CD4-positive, alpha-beta T cell treated with Interleukin-15 for 4 hours (primary cell): ENCODE data around the gene RIPK4.

Experiments used
- DNase-seq: peaks from one replicate; pipeline ENCODE4 v3.0.0-alpha.2; 2020; ENCODE audit warnings: low spot score

The RIPK4 gene

DNA sequence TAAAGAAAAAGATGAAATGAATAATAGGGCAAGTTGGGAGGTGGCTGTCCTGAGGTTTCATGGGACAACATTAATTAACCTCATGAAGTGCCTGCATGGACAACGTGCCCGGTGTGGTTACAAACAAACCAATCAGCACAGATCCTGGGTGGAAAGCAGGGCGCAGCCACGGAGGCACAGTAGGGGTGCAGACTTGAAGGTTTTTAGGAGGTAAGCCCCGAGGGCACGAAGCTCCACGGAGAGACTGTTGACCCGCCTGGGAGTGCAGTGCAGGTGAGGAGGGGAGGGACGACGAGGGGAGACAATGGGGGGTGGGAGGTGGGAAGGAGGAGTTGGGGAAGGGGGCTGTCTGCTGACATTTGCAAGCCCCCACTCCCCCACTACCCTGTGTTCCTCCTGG is 2.3 kb upstream of the RIPK4 start:
- no peak for DNase-seq

DNA sequence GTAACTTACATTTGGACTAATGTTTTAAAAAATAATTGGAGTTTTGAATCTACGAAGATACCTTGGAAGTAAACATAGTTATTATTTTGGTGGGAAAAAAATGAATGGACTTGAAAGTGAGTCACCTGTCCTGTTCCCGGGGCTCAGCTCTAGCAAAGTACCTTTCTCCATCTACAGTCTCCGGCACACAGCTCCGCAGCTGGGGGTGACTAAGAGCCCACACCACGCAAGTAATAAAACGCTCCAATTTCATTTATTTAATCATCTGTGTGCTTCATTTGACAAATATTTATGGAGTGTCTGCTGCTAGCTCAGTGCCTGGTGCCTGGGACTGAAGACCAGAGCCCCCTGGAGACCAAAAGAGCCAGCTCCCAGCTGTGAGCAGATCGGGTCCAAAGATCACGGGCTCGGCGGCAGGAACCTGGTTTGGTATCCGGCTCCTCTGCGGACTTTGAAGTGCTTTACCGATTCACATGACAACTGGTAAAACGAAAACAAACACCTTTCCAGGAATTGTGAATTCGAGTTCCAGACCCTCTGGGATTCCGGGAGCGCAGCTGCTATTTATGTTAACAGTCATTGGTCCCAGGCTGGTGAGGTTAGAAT is 1.7 kb upstream of the RIPK4 start:
- peak; percentile 17 for DNase-seq

DNA sequence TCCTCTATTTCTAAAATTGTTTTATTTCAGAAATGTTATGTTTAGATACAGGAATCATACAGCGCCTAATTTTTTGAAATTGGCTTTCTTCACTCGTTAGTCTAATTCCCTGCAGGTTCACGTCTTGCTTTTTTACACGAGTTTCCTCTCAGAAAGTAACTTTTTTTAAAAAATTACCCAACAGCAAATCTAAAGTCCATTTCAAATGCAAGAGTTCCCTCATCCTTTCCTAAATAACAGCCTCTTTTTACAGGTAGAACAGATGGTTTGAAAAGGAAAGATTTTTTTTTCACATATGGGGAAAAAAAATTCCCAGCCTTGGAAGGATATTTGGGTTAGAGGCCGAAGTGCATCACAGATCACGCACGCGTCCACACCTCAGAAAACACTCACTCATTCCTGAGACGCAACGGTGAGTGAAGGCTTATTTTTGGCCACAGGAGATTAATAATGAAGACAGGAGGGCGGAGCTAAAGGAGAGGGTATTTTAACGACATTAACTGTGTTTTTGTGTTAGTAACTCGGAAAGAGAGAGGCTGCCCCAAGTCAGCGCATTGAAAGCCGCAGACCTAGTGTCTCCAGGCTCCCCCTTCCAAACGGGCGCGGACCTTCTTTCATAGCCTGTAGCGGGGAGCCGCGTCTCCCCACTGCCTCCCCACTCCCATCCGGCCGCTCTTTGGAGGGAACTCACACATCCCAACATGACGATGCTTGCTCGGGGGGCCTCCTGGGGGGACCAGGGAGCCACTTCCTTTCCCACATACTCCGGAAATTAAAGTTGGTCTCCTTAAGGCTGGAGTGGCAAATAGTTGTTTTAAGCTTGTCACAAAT is 969 bp upstream of the RIPK4 start:
- DNase-seq: no peak

DNA sequence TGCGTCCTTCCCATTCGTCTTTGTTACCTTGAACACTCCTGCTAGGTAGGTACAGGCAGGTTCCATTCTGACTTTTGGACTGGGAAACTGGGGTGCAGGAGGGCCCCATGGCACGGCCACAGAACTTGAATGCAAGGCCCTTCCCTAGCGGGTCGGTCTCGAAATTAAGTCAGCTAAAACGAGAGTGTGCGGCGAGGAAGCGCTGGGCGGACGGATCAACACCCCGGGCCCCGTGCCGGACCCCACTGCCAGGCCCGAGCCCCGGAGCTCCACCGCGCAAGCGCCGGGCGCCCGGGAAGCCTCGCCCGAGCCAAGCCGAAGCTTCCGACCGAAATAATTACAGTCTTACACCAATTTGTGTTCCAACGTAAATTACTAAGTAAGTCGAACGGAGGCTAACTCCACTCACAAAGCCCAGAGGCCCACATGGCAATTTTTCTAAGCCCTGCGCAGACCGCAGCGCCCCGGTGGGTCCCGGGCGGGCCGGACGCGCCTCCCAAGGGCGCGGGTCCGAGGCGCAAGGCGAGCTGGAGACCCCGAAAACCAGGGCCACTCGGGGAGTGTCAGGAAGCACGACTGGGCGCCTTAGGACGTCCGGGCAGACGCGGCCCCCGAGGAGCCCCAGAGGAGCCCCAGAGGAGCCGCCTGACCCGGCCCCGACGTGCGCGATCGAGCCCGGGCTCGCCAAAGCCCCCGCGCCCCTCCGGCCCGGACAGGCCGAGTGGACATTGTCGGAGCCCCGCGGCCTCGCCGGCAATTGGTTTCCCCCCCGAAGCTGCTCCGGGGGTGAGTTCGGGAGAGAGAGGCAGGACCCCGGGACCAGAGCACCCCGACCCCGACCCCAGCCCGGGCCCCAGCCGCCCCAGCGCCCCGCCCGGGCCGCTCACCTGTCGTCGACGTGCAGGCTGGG is 624 bp downstream of the RIPK4 start:
- DNase-seq: no peak

DNA sequence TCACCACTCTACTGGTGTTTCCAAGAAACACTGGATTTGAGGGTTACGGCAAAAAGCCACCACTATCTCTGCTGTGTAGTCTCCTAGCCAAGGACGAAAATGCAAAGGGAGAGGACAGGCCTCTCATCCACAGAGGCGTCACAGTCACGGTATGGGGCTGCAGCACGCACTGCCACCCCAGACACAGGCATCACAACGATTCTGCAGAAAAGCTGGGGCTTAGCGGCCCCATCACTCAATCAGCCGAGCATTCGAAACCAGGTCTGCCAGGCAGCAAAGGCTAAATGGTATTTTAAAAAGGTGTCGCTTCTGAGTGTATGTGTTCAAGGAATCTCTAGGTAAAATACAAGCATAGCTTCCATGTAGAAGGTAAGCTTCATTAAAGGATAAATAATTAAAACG is 1.4 kb downstream of the RIPK4 start:
- no peak for DNase-seq

DNA sequence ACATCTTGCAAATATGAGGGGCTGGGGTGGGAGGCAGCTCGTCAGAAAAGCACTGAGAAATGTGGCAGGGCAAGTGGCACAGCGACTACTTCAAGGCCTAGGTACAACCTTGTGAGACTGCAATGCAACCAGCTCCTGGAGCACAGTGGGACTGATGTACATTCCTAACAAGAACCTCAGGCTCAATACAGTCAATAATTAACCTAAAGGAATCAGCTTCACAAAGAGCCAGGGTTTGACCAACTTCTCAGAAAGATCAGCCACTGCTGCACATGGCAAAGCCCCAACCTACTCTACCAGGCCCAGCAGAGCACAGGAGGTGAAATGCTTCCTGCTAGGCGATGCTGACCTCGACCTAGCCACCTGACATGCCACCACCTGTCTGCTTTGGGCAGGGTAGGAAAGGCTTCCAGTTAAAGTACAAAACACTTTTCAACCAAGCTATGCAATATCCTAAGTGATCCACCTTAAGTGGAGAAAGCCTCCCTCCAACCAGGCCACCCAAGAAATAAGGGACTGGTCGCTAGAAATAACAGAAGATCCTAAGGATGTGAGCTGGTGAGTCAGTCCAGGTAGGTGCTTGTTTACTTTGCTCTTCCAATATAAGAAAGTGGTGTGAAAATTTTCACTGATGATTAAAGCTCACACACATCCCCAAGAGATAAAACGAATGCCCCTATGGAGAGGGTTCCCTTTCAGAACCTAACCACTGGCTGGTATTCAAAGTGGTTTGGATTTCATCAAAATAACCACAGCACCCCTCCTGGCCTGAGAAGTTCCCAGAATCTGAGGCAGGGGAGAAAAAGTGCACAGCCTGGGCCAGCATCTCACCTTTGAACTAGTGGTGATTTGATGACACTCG is 2.1 kb downstream of the RIPK4 start:
- DNase-seq: no peak

DNA sequence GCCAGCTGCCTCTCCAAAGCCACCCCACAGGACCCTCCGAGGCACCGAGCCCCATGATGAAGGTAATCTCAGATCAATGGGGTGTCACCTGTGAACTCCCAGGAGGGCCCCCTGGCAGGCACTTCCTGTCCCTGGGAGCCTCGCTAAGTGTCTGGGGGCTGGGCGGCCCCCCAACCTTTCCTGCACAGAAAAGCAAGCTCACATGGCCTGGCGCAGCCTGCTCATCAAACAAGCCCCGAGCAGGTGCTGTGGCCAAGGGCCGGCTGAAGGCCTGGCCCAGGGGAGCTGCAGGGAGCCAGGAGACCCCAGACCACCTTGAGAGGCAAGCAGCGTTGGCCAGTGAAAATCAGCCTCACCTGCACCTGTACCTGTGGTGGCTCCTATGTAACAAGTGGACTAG is 2.9 kb downstream of the RIPK4 start:
- no peak for DNase-seq

DNA sequence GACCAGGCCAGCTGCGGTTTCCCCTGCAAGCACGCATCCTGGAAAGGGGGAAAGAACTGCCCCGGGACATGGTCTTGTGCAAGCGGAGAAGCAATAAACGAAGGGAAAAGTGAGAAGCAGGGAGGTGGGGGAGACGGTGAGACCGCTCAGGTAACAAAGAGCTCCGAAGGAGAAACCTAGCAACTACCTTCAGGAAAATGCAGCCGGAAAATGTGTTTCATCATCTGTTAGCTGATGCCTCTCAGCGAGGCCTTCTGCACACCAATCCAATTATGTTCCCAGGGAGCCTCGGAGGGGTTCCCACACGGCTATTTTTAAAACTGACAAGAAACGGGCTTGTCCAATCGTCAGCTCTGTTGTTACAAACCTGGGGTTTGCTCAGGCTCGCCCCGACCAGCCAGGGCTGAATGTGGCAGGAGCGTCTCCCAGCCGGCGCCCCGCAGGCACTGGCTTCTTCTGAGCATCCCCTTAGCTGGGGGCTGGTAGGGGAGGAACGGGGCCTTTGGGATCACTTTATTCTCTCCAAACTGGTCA is 3.4 kb downstream of the RIPK4 start:
- DNase-seq: no peak

DNA sequence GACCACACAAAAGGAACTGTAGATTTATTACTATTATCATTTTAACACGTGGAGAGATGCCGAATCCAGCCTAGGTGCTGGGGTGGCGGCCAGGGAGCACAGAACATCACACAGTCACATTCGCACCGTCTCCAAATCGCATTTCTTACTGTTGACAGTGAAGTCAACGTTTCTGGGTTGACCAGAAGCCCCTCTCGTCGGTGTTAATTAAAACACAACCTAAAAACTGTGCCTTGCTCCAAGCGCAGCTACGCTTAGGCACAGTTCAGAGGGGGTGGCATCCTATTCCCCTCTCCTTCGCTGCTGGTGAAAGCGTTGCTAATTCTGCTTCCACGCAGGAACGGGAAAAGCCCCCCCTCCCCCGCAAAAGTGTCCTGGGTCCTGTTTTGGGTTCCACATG is 4.1 kb downstream of the RIPK4 start:
- no peak for DNase-seq

DNA sequence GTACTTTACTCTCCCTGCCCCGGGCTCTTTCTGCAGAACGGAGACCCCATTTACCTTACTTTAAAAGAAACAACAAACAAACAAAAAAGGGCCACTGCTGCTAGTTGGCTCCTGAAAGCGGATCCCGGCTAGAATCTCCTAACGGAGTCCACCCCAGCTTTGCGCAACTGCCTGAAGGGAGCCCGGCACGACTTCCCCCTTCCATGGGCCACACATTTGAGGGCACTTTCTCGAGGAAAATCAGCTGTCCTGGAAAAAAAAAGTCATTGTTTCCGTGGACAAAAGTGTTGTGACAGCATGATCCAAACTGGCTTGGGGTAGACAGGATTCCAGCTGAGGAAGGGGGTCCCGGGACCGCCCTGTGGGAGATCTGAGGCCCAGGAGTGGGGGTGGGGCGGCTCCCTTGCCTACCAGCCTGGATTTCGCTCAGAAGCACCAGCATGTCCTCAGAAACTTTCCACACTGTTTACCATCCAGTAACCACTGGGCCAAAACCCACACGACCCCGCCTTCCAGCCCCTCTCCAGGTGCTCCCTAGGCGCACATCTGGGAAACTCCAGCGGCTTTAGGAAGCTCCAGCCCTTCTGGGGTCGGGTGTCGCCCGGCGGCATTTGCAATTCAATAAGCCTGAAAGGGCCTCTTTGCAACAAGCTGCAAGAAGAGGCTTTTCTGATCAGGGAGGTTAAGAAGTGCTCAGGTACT is 4.8 kb downstream of the RIPK4 start:
- DNase-seq: no peak

DNA sequence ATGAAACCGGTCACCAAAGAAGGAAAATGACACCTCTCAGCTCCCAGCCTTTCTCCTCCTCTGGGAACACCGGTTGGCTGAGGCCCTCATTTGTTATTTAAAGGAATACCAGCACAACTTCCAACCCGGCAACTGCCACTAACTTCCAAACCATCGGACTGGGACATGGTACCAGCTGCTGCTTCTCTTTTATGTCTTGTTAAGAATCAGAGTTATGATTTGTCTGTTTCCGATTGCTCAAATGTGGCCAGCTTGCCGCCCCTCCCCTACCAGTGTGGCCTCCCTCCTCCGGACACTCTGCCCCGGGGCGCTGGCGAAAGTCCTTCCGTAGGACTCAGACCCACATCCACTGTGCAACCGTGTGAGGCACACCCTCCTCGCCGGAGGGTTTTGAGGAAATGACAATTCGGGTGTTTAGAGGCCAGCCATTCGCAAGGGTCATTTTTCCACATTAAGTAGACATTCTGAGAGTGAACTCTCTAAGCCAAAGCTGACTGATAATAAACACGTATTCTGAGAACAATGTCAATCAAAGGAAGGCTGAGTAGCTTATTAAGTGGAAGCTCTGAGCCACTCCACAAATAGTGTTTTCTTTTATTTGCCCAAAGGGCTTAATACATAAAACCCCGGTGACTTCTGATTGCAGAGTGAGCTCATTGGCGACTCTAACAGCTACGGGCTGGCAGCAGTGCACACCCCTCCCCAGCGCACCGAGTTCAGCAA is 5.5 kb downstream of the RIPK4 start:
- DNase-seq: no peak

DNA sequence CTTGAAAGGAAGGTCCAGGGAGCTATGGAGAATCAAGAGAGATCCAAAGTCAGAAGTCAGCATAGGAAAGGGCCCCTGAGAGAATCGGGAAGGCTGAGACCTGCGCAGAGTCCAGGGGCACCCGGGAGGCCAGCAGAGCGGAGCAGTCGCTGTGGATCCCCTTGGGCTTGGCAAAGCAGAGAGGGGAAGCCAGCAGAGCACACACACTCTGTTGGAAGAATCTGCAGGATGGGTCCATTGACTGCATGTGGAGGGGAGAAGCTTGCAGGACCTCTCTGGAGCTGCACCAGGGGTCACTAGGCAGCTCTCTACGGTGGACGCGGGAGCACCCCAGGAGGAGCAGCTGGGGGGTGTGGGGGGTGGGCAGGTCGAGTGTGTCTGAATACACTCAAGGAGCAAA is 6.4 kb downstream of the RIPK4 start:
- DNase-seq: no peak

DNA sequence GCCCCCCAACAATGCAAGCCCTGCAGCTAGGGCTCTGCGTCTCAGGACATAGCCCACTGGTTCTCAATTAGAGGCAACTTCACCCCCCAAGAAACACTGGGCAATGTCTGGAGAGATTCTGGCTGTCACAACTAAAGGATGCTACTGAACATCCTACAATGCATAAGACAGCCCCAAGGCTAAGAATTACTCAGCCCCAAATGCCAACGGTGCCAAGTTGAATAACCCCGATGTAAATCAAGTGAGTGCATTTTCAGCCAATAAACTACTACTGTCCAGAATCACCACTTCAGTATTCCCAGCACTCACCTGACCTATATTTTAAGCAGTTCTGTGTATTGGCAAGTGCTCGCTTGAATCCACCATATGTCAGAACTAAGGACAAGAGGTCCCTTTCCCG is 6.9 kb downstream of the RIPK4 start:
- no peak for DNase-seq

DNA sequence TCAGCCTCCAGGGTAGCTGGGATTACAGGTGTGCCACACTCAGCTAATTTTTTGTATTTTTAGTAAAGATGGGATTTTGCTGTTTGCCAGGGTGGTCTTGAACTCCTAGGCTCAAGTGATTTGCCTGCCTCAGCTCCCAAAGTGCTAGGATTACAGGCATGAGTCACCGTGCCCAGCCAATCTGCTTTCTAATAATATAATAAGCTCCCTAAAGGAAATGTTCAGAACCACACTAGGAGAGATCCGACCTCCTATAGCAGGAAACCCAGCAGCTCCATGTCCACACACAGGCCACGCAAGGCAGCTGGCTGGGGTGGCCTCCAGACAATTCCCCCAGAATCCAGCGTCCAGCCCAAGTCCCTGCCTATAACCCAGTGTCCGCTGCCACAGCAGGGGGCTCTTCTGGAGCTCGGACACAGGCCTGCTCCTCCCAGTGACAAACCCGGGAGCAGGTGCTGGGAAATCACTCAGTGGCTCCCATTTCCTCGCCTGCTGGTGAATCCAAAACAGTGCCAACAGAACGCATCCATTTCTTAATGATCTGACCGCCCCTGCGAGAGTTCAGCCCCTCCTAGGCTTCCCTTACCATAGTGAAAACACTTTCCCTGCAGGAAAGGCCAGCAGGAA is 7.5 kb downstream of the RIPK4 start:
- no peak for DNase-seq

DNA sequence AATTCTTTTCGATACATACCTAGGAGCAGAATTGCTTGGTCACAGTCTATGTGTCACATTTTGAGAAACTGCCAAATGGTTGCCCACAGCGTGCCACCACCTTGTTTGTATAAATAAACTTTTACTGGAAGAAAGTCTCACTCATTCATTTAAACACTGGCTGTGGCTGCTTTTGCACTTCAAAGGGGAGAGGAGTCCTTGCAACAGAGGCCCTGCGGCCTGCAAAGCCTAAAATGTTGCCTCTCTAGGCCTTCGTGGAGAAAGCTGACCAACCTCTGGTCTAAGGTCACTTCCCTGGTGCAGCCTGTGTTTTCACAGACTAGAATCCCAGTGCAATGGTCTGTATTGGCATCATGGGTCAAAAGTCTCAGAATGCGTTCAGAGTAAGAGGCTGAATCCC is 8.3 kb downstream of the RIPK4 start:
- DNase-seq: no peak

DNA sequence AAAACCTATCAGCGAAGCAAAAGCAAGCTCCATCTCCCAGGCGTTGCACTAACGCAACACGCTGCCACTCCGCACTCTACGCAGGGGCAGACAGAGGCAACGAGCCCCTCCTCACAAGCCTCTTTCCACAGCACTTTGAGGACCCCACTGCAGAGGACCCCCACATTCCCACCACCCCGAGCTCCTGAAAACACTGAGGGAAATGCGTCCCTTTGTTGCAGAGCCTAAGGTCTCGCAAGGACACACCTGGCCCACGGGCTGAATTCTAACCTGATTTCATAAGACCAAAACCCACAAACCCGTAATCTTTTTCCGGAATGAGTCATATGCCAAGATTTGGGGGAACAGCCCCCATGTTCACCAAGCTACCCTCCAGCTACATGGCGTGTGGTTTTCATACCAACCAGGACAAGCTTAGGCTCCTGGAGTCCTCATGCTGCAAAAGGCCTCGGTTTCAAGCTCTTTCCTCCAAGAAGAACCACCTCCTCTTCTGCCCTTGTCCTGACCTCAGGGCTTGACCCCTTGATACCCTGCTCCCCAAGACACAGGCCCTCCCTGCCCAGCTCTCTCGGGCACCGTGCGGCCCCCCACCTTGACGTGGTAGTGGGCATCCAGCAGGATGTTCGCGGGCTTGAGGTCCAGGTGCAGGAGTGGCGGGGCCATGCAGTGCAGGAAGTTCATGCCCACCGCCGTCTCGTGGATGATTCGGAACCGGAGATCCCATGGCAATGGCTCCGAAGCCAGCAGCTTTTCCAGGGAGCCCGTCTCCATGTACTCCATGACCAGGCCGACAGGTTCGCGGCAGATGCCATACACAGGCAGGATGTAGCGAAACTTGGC is 10.7 kb downstream of the RIPK4 start:
- DNase-seq: no peak

DNA sequence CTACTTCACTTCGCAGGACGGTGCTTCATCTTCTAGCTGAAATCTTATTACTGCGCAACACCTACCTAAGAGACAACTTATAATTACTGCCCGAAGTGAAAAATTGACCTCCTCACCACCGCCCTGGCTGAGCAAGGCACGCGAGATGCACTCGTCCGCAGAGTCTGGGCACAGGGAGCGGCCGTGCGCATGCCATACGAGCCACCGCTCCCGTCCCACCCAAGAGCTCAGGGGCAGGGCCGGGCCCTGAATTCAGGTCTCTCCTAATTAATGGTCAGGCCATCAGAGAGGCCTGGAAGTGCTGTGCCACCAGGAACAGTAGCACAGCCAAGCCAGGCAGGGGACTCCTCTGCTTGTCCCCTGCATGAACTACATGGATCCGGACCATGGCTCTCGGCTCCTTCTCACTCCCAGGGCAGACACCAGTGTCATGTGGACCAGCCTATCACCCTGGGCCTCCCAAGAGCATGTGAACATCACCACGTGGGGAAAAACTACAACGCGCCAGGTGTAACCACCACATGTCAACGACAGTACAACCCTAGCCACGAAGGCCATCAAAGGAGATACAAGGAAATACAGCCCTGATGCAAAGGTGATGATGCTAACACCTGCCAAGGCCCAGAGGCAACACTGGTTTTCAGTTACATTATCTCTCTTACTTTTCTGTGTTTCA is 11.5 kb downstream of the RIPK4 start:
- no peak for DNase-seq

DNA sequence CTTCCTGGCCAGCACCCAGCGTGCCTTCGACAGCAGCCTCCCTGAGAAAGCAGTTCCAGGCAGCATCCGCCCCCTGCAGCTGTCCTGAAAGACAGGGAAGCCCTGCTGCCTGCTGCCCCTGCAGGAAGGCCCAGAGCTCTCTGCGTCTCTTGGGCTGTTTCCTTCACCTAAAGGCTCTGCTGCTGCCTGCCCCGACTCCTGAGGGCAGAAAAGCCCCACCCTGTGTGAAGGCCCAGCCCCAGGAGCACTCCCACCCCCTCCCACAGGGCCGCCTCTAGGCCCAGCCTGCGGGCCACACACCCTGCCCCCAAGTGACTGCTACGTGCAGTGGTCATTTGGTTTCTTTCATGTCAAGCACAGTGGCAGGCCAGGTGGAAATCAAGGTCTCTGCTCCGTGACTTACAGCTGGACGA is 12.4 kb downstream of the RIPK4 start:
- no peak for DNase-seq
